ENCODE measurements around the gene USP31.

DNA sequence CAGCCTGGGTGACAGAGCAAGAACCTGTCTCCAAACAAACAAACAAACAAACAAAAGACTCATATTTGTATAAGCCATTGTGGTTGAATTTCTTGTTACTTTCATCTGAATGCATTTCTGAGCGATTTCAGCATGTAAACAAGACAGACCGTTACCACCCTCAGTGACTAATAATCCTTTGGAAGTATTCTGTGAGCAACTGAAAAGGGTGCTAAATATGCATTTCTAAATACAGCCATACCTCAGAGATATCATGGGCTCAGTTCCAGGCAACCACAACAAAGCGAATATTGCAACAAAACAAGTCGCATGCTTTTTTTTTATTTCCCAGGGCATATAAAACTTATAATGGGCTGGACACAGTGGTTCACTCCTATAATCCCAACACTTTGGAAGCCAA, 109.0 kb downstream of the USP31 start:
- no peak for TF ChIP-seq EZH2 (IDR thresholded peaks at IDR 0.05; ENCODE audit: borderline replicate concordance, low read length)
- TF ChIP-seq CTCF (IDR thresholded peaks at IDR 0.05; ENCODE audit: low read length): no peak

Data from OCI-LY1 (cell line).